ENCODE data around the gene DGAT2L6. TPM values are rescaled to one million over a fixed set of nuclear protein-coding genes. Genes with fewer than 3 reads are reported as not detected.

The DGAT2L6 gene
- polyA plus RNA-seq, 1 donor: not detected

Other genes with a start within 250 kb of the DGAT2L6 start
- gene AWAT2, start 127.5 kb upstream of the DGAT2L6 start, polyA plus RNA-seq (ENCODE audit: insufficient read length): not detected
- gene OTUD6A, start 115.0 kb upstream of the DGAT2L6 start, polyA plus RNA-seq (ENCODE audit: insufficient read length): not detected
- 132 TPM for gene IGBP1, start 44.0 kb upstream of the DGAT2L6 start, polyA plus RNA-seq (ENCODE audit: insufficient read length)
- gene AWAT1, start 57.2 kb downstream of the DGAT2L6 start, polyA plus RNA-seq (ENCODE audit: insufficient read length): not detected
- gene P2RY4, start 82.7 kb downstream of the DGAT2L6 start, polyA plus RNA-seq (ENCODE audit: insufficient read length): 0.25 TPM
- gene ARR3, start 90.9 kb downstream of the DGAT2L6 start, polyA plus RNA-seq (ENCODE audit: insufficient read length): 0.43 TPM
- gene RAB41, start 104.7 kb downstream of the DGAT2L6 start, polyA plus RNA-seq (ENCODE audit: insufficient read length): 0.68 TPM
- gene PDZD11, start 112.4 kb downstream of the DGAT2L6 start, polyA plus RNA-seq (ENCODE audit: insufficient read length): 36.0 TPM
- gene KIF4A, start 112.6 kb downstream of the DGAT2L6 start, polyA plus RNA-seq (ENCODE audit: insufficient read length): 5.5 TPM
- 0.56 TPM for gene GDPD2, start 245.8 kb downstream of the DGAT2L6 start, polyA plus RNA-seq (ENCODE audit: insufficient read length)